Measurements from ENCODE around the gene COL4A4. TPM values are rescaled to one million over a fixed set of nuclear protein-coding genes. Genes with fewer than 3 reads are reported as not detected.

Gene COL4A4
- total and polyA plus RNA-seq, 3 experiments from 2014 or later, result 0.08 TPM; not detected in 2

DNA sequence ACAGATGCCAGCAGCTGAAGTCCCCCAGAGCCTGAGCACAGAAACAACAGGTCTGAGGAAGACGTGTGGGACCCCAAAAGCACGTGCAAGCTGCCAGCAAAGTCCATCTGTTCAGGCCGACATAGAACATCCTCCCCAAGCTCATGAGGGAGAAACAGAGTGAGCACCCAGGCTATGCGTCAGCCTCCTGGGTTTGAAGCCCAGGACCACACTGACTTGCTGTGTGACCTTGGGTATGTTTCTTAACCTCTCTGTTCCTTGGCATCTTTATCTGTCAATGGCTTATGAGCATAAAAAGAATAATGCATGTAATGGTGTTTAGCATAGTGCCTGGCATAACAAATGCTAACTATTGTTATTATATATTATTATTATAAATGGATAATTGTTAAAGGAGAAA is 40.3 kb downstream of the COL4A4 start:
- no peaks in the 10 kb centered on the region for H3K36me3 Mint-ChIP-seq
- ChIA-PET POLR2A (no interaction called here), CTCF (no interaction called here)
- H3K27me3 Mint-ChIP-seq, result peaks cover 5 to 23% of the 10 kb centered on the region in 2 donors
- Histone ChIP-seq H3K36me3 (ENCODE audit: insufficient read depth, low read length) (no peaks in the 10 kb centered on the region), H3K4me1 (ENCODE audit: insufficient read depth, low read length) (no peaks in the 10 kb centered on the region), H3K27me3 (ENCODE audit: insufficient read depth, low read length, poor library complexity, severe bottlenecking) (peaks cover 4% of the 10 kb centered on the region), H3K4me3 (ENCODE audit: low read length) (no peak overlapping the region), H3K9me3 (ENCODE audit: low read length) (no peaks in the 10 kb centered on the region), H3K27ac (ENCODE audit: low read depth, low read length) (no peak overlapping the region)
- no peaks in the 10 kb centered on the region for H3K4me1 Mint-ChIP-seq
- H3K9me3 Mint-ChIP-seq, result peaks cover 0 to 2% (median 0%) of the 10 kb centered on the region in 5 donors
- H3K27ac Mint-ChIP-seq, result no peak overlapping the region
- DNase-seq, result no peak
- no peak overlapping the region for H3K4me3 Mint-ChIP-seq

DNA sequence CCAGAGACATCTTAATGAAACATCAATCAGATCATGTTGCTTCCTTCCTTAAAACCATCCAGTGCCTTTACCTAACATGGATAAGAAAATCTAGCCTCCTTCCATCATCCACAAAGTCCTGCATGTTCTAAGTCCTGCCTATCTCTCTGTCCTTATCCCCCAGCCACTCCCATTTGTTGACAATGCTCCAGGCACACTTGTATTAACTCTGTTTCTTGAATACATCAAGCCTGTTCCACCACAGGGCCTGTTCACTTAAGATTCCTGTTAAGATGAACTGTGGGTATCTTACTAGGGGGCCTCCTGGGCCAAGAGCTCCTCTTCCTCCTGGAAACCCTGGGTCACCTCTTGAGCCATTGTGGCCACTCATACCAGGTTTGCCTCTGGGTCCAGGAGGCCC is 45.7 kb downstream of the COL4A4 start:
- DNase-seq, result no peak
- Histone ChIP-seq H3K4me3 (ENCODE audit: low read length) (no peak overlapping the region), H3K9me3 (ENCODE audit: low read length) (no peaks in the 10 kb centered on the region), H3K27me3 (ENCODE audit: insufficient read depth, low read length, poor library complexity, severe bottlenecking) (no peaks in the 10 kb centered on the region), H3K27ac (ENCODE audit: low read depth, low read length) (no peak overlapping the region), H3K4me1 (ENCODE audit: insufficient read depth, low read length) (no peaks in the 10 kb centered on the region), H3K36me3 (ENCODE audit: insufficient read depth, low read length) (no peaks in the 10 kb centered on the region)
- H3K27me3 Mint-ChIP-seq, result peaks cover 2 to 12% of the 10 kb centered on the region in 2 donors
- no peaks in the 10 kb centered on the region for H3K9me3 Mint-ChIP-seq
- CTCF ChIA-PET, result no interaction called here
- no peaks in the 10 kb centered on the region for H3K4me1 Mint-ChIP-seq
- POLR2A ChIA-PET, result no interaction called here
- H3K36me3 Mint-ChIP-seq, result no peaks in the 10 kb centered on the region
- peak overlapping the region in 1 of 7 donors; percentile 0 for H3K4me3 Mint-ChIP-seq
- no peak overlapping the region for H3K27ac Mint-ChIP-seq

- Histone ChIP-seq H3K4me3 (ENCODE audit: low read length) (no peak overlapping the region), H3K27me3 (ENCODE audit: insufficient read depth, low read length, poor library complexity, severe bottlenecking) (no peaks in the 10 kb centered on the region), H3K4me1 (ENCODE audit: insufficient read depth, low read length) (no peaks in the 10 kb centered on the region), H3K9me3 (ENCODE audit: low read length) (no peaks in the 10 kb centered on the region), H3K36me3 (ENCODE audit: insufficient read depth, low read length) (no peaks in the 10 kb centered on the region), H3K27ac (ENCODE audit: low read depth, low read length) (no peak overlapping the region)
- POLR2A ChIA-PET, result no interaction called here
- Mint-ChIP-seq H3K4me1 (no peaks in the 10 kb centered on the region), H3K27ac (no peak overlapping the region), H3K4me3 (no peak overlapping the region), H3K9me3 (no peaks in the 10 kb centered on the region), H3K27me3 (peaks cover 2 to 8% of the 10 kb centered on the region in 2 donors), H3K36me3 (no peaks in the 10 kb centered on the region)
- CTCF ChIA-PET, result no interaction called here
- DNase-seq, result no peak
Measured at GRCh38 chr2:227117852-227118251, 46.2 kb downstream of the COL4A4 start.

- no peak for DNase-seq
- CTCF ChIA-PET, result no interaction called here
- H3K36me3 ChIP-seq (ENCODE audit: insufficient read depth, low read length), result no peaks in the 10 kb centered on the region
- no peak overlapping the region for H3K4me3 ChIP-seq (ENCODE audit: low read length)
- H3K9me3 Mint-ChIP-seq, result no peaks in the 10 kb centered on the region
- no peaks in the 10 kb centered on the region for H3K36me3 Mint-ChIP-seq
- H3K9me3 ChIP-seq (ENCODE audit: low read length), result no peaks in the 10 kb centered on the region
- H3K4me1 Mint-ChIP-seq, result no peaks in the 10 kb centered on the region
- no peak overlapping the region for H3K4me3 Mint-ChIP-seq
- no peak overlapping the region for H3K27ac Mint-ChIP-seq
- POLR2A ChIA-PET, result no interaction called here
- H3K27me3 ChIP-seq (ENCODE audit: insufficient read depth, low read length, poor library complexity, severe bottlenecking), result no peaks in the 10 kb centered on the region
- H3K27ac ChIP-seq (ENCODE audit: low read depth, low read length), result no peak overlapping the region
- H3K4me1 ChIP-seq (ENCODE audit: insufficient read depth, low read length), result no peaks in the 10 kb centered on the region
- H3K27me3 Mint-ChIP-seq, result peaks cover 2 to 5% of the 10 kb centered on the region in 2 donors
Measured at GRCh38 chr2:227117027-227117426, 47.0 kb downstream of the COL4A4 start.

DNA sequence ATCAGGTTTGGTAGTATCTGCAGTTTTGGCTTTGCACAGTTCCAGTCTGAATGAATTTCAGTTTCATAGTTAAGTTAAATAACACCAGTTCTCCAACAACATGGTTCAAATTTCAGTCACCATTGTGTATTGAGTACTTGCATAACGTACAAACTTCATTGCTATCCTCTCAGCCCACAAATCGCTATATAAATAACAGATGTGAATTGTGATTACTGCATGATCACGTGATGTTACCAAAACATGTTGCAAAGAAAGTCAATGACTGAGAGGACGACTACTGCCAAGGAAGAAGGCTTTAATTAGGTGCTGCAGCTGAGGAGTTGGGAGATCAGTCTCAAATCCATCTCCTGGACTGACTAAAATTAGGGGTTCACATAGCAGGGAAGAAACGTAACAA is 48.2 kb downstream of the COL4A4 start:
- POLR2A ChIA-PET, result no interaction called here
- CTCF ChIA-PET, result no interaction called here

GRCh38 chr2:227106845-227107759 is 56.9 kb downstream of the COL4A4 start:
- no peaks in the 10 kb centered on the region for H3K36me3 Mint-ChIP-seq

More for the DNA sequence above, 48.2 kb downstream of the COL4A4 start:
- no peaks in the 10 kb centered on the region for H3K9me3 Mint-ChIP-seq
- Histone ChIP-seq H3K27me3 (ENCODE audit: insufficient read depth, low read length, poor library complexity, severe bottlenecking) (no peaks in the 10 kb centered on the region), H3K9me3 (ENCODE audit: low read length) (no peaks in the 10 kb centered on the region), H3K27ac (ENCODE audit: low read depth, low read length) (no peak overlapping the region), H3K4me1 (ENCODE audit: insufficient read depth, low read length) (no peaks in the 10 kb centered on the region), H3K36me3 (ENCODE audit: insufficient read depth, low read length) (no peaks in the 10 kb centered on the region), H3K4me3 (ENCODE audit: low read length) (no peak overlapping the region)
- H3K4me1 Mint-ChIP-seq, result no peaks in the 10 kb centered on the region
- H3K27me3 Mint-ChIP-seq, result peaks cover 2 to 5% of the 10 kb centered on the region in 2 donors
- no peak for DNase-seq
- no peaks in the 10 kb centered on the region for H3K36me3 Mint-ChIP-seq
- no peak overlapping the region for H3K4me3 Mint-ChIP-seq
- no peak overlapping the region for H3K27ac Mint-ChIP-seq

DNA sequence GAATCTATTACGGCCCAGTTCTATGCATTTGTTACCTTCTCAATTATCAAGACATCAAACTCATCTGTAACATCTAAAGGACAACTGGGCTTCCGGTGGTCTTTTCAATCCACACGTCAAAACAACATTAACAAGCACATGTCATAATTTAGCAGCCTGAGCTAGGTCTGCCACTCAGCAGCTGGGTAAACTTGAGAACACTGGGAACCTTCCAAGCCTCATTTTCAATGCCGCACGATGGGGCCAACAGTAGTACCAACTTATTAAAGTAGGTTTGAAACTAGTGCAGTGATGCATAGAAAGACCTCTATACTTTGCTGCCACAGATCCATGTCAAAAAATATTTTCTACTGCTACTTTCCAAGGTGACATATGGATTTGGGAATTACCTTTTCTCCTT is 60.4 kb downstream of the COL4A4 start:
- no peak overlapping the region for H3K4me3 Mint-ChIP-seq

More at GRCh38 chr2:227106845-227107759, 56.9 kb downstream of the COL4A4 start:
- CTCF ChIA-PET, result no interaction called here
- no peaks in the 10 kb centered on the region for H3K36me3 ChIP-seq (ENCODE audit: insufficient read depth, low read length)
- Mint-ChIP-seq H3K27me3 (peaks cover 5 to 15% of the 10 kb centered on the region in 2 donors), H3K9me3 (no peaks in the 10 kb centered on the region), H3K4me1 (no peaks in the 10 kb centered on the region), H3K27ac (no peak overlapping the region), H3K4me3 (no peak overlapping the region)
- H3K9me3 ChIP-seq (ENCODE audit: low read length), result no peaks in the 10 kb centered on the region
- H3K4me3 ChIP-seq (ENCODE audit: low read length), result no peak overlapping the region
- DNase-seq, result peak in 1 of 5 donors; percentile 6
- H3K4me1 ChIP-seq (ENCODE audit: insufficient read depth, low read length), result no peaks in the 10 kb centered on the region
- no peak overlapping the region for H3K27ac ChIP-seq (ENCODE audit: low read depth, low read length)
- H3K27me3 ChIP-seq (ENCODE audit: insufficient read depth, low read length, poor library complexity, severe bottlenecking), result no peaks in the 10 kb centered on the region
- POLR2A ChIA-PET, result no interaction called here

GRCh38 chr2:227099340-227099739 is 64.7 kb downstream of the COL4A4 start:
- H3K4me3 Mint-ChIP-seq, result no peak overlapping the region
- no peaks in the 10 kb centered on the region for H3K27me3 Mint-ChIP-seq
- no peak overlapping the region for H3K27ac ChIP-seq (ENCODE audit: low read depth, low read length)
- no peaks in the 10 kb centered on the region for H3K9me3 ChIP-seq (ENCODE audit: low read length)
- POLR2A ChIA-PET, result no interaction called here
- no peaks in the 10 kb centered on the region for H3K27me3 ChIP-seq (ENCODE audit: insufficient read depth, low read length, poor library complexity, severe bottlenecking)
- no peak overlapping the region for H3K27ac Mint-ChIP-seq
- no peaks in the 10 kb centered on the region for H3K36me3 Mint-ChIP-seq
- no peaks in the 10 kb centered on the region for H3K4me1 Mint-ChIP-seq
- DNase-seq, result no peak
- no peaks in the 10 kb centered on the region for H3K4me1 ChIP-seq (ENCODE audit: insufficient read depth, low read length)
- no peak overlapping the region for H3K4me3 ChIP-seq (ENCODE audit: low read length)
- CTCF ChIA-PET, result no interaction called here
- no peaks in the 10 kb centered on the region for H3K9me3 Mint-ChIP-seq
- no peaks in the 10 kb centered on the region for H3K36me3 ChIP-seq (ENCODE audit: insufficient read depth, low read length)

More for the DNA sequence above, 60.4 kb downstream of the COL4A4 start:
- ChIA-PET CTCF (no interaction called here), POLR2A (no interaction called here)
- no peaks in the 10 kb centered on the region for H3K36me3 Mint-ChIP-seq
- no peaks in the 10 kb centered on the region for H3K9me3 ChIP-seq (ENCODE audit: low read length)
- H3K36me3 ChIP-seq (ENCODE audit: insufficient read depth, low read length), result no peaks in the 10 kb centered on the region
- no peaks in the 10 kb centered on the region for H3K9me3 Mint-ChIP-seq
- no peak for DNase-seq
- no peak overlapping the region for H3K4me3 ChIP-seq (ENCODE audit: low read length)
- no peak overlapping the region for H3K27ac ChIP-seq (ENCODE audit: low read depth, low read length)
- H3K27ac Mint-ChIP-seq, result no peak overlapping the region
- H3K4me1 ChIP-seq (ENCODE audit: insufficient read depth, low read length), result no peaks in the 10 kb centered on the region
- peaks cover 5 to 7% of the 10 kb centered on the region in 2 donors for H3K27me3 Mint-ChIP-seq
- H3K4me1 Mint-ChIP-seq, result no peaks in the 10 kb centered on the region
- no peaks in the 10 kb centered on the region for H3K27me3 ChIP-seq (ENCODE audit: insufficient read depth, low read length, poor library complexity, severe bottlenecking)

Measured in CD8-positive, alpha-beta memory T cell (primary cell).